Stimulated activated CD4-positive, alpha-beta T cell treated with anti-CD3 and anti-CD28 coated beads, Interleukin-4, amount 100 ng/mL, for 1 hour (primary cell): ENCODE measurements around the gene NUP98.

Experiments
- DNase-seq: peaks from one replicate; pipeline ENCODE4 v3.0.0-alpha.2; 2020

The NUP98 gene

GRCh38 chr11:3635641-3636375 is 161.5 kb downstream of the NUP98 start:
- DNase-seq, result no peak

- DNase-seq, result no peak
These were observed 165.2 kb downstream of the NUP98 start for GRCh38 chr11:3632070-3632660.

GRCh38 chr11:3631331-3631730 is 166.0 kb downstream of the NUP98 start:
- no peak for DNase-seq

GRCh38 chr11:3627291-3627690 is 170.1 kb downstream of the NUP98 start:
- DNase-seq, result no peak

GRCh38 chr11:3626250-3626960 is 170.9 kb downstream of the NUP98 start:
- DNase-seq, result no peak
